NCI-H2196 (cell line): ENCODE results near the gene NOM1.

Experiments used
- DNase-seq: peaks from one replicate; lab custom pipeline; 2025; ENCODE audit not compliant: unreplicated experiment; lab: John Stamatoyannopoulos, UW

The NOM1 gene

DNA sequence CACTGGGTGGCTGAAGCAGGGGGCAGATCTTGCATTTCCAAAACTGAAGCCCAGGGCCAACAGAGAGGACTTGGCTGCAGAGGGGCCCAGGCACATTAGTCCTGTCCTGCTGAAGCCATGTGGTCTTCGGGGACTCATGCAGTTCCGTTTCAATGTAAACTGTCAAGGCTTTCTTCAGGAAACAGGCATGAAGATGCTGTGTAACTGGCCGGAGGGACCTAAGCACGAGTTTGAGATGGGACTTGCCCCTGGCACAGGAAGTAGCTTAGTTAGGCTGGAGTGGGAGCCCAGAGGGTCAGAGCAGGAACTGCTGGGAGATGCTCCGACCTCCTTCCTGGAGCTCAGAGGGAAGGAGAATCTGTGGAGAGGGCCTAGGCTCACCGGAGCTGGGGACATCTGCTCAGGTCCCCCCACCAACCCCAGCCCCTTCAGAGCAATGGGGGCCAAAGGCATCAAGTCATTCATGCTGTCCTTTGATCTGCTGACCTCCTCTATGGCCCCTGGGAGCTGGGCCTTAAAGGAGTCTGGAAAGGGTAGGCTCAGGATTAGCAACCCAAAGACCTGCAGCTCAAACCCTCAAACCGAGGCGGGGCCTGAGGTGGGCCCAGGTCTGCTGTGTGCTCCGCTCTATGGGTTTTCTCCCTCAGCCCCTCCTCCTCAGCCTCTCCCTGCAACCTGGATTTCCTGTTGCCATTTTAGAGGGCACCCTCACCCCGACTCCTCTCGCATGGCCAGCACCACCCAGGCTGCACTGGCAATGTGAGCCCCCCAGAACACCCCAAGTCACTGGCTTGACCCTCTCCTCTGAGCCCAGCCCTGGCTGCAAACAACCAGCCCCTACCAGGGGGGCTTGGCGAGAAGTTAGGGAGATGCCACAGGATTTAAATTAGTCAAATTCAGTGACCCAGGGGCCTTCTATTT, 65.4 kb downstream of the NOM1 start:
- DNase-seq, result no peak

DNA sequence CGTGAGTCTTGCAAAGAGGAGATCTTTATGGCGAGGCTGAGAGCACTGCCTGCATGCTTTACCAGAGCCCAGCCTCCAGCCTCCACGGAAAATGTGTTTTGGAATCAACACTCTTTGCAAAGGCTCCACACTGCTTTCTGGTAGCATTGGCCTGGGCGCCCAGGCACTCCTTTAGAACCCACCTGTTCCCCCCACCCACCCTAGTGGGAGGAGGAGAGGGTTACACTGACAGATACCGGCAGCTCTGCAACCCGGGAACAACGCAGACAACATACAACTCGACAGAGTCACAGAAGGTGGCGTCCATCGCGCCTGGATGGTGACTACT, 66.5 kb downstream of the NOM1 start:
- DNase-seq, result no peak

DNA sequence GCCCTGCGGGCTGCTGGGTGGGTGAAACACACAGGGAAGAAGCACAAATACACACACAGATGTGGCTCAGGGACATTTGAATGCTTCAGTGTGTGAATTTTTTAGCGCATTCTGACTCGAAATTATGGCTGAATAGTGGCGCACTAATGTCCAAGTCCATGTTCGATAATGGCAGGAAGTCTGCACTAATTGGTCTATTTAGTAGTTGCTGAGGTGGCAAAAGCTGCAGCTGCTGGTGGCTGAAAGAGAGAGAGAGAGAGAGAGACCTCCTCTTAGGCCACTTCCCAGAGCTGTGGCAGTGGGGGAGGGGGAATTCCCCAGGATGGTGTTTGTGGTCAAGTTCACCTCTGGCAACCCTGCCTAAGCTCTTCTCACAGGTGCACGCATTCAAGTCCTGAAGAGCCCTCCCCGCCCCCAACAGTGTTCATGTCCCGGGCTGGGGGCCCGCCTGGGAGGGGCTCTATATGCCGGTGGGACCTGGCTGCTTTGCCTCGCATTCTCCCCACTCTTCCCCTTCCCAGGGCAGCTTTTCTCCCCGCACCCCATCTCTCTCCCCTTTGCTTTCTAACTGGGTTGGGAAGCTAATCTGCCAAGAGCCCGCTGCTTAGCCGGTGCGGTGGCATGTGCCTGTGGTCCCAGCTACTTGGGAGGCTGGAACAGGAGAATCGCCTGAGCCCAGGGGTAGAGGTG, 67.0 kb downstream of the NOM1 start:
- no peak for DNase-seq

DNA sequence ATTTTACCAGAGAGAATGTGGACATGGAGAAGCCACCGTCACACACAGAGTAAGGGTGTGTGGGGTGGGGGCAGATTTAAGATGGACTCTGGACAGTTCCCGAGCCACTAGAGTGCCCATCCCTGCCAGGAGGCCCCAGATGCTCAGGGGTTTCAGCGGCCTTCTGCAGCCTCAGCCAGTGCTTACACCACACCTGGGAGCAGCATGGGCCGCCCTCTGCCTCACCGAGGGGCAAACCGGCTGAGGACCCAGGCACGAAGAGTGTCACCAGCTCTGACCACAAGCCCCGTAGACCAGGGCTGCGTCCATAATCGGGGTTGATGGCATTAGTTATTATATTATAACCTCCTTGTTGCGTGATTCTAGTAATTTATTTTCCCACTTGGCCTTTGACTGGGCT, 67.6 kb downstream of the NOM1 start:
- no peak for DNase-seq

DNA sequence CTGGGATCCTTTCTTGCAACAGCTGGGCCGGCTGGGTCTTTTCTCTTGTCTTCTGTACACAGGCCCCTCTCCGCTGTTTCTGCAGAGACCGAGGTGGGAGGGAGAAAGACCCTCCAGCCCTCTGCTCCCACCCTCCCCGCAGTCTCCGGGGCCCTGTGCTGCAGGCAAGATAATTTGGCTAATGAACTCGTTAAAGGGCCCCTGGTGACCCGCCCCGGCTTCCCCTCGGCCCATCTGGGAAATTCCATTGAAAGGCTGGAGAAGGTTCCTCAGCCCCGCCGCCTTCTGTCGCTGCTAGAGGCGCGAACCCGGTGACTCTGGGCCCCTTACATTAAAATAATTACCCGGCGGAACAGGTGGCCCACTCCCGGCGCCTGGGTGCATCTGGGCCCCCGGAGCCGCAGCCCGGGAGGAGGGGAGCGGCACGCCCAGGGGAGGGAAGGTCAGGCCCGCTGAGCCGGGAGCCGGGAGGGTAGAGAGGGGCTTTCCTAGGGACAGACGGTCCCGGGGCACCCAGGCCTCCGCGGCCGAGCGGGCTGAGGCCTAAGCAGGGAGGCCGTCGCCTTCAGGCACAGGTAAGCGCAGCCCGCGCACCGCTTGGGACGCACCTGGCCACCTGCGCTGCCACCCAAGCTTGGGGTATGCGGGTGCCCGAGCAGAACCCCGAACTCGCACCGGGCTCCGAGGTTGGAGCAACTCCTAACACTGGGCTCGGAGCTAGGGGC, 68.3 kb downstream of the NOM1 start:
- DNase-seq, result no peak

DNA sequence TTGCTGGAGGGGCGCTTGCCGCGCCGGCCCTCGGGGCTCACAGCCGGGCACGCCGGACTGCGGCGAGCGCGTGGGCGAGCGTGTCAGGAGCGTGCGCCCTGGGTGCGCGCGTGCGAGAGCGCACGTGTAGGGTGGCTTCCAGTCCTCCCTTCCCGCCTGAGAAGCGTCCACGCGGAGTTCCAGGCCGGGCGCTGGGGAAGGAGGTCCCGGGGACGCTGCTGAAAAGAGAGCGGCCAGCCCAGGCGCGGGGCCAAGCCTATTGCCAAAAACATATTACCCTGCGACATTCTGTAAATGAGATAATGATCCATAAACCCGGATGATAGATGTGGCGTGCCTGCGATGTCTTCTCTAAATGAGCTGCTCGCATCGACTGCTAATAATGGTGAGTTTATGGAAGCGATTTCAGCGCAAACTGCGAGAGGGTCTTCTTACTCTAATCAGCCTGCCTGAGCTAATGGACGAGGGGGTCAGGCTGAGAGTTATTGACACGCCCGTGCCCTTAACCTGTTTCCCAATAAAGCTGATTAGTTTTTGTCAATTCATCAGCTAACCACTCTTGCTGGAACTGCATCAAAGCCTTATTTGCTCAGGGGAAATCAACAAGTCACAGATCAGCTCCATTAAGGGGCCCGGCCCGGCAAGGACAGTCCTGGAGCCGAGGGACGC, 69.0 kb downstream of the NOM1 start:
- DNase-seq, result no peak

DNA sequence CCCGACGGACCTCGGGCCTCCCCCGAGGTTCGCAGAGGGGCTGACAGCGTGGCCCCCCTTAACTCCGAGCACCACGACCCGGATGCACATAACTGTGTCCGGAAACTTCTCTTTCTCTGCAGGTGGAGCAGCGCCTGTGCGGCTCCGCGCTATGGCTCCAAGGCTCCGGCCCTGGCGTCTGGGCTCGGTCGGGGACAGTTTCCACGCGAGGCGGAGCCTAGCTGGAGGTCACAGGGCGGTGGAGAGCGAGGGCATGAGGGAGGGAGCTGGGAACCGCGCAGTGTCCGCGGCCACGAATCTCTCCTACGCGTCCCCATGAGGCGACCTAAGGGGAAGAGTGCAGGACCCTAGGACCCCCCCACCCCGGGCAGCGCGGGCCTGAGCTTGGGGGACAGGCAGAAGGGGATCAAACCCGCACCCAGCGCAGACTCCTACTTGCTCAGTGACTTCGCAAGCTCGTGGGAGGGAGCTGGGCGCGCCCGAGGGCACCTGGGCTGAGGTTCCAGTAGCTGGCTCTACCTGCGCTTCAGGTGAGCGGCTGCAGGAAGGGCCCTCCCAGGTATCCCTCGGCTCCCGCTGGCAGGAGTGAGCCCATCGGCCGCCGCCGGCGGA, 69.6 kb downstream of the NOM1 start:
- no peak for DNase-seq

DNA sequence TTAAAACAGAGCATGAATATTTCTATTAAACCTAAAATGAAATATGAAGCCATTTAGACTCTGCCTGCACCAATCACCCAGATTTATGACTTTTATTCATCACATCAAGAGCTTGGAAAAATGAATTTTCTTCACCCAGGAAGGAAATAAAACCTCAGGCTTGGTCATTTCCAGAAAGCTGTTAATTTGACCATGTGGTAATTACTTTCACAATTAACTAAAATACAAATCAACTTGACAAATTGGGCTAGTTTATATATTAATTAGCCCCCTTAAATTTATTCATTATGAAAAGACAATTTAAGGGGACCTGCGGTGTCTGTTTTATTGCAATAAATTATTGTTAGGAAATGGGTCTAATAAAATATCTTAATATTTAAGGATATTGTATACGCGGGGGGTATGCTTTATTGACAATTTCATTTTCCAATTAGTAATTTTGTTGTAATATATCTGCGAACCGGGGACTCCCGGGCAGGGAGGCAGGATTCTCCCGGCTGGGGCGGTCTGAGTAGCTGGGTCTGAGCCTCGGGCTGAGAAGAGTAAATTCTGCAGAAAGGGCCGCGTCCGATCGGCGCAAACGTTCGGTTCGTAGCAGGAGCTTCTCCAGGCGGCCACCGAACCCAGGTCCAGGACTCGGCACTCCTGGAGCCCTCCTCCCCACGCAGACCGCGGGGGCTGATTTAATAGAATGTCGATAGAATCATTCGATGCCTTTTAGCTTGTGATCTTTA, 70.4 kb downstream of the NOM1 start:
- DNase-seq, result no peak

DNA sequence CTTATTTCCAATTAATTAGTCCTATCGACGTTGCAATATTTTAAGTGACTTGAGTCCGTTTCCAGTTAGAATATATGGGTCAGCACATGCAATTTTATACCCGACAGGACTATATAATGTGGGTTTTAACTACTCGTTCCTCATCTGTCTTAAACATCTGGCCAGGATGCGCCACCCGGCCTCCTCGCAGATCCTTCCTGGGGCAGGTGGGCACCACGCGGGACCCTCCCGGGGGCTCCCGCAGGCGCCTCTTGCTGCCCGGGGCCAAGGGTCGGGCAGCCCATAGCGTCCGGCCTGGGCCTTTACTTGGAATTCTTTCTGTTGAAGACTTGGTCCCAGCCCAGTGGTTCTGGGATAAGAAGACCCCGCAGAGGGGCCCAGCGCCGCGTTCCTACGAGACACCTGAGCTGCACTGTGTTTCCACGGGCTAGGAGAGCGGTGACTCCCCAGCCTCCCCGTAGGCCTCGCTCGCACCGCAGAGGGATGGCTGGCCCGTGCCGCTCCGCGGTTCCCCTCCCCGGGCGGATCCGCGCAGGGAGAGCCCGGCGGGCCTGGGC, 71.1 kb downstream of the NOM1 start:
- DNase-seq, result no peak

DNA sequence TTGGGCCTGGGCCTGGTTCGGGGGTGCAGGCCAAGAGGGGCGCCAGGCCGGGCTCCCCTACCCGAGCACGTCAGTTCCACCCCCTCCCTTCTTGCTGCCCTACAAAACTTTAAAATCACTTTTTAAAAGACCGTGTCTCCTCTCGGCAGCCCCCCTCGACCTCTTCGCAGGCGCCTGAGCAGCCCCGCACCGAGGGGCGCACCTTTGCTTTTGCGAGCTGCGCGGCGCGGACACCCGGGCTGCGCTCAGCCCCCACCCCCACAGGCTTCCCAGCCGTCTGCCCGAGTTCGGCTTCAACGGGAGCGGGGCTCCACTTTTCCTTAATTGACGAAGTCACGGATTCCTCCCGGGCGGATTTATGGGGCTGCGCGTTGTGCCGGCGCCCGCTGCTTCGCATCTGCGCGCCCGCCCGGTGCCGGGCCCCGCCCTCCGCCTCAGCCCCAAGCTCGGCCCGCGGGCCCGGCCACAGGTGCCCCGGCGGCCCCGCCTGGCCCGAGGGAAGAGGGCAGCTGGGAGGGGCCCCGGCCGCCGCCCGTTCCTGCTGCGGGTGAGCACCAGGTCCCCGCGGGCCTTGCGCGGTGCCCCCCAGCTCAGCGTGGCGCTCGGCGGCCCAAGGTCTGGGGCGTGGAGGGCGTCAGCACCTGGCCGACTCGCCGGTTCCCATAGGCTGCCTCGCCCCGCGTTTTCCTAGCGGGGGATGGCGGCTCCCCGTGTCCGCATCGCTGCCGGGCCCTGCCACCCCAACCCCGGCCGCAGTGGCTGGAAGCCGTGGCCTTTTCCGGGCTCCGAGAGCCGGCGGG, 71.8 kb downstream of the NOM1 start:
- no peak for DNase-seq

DNA sequence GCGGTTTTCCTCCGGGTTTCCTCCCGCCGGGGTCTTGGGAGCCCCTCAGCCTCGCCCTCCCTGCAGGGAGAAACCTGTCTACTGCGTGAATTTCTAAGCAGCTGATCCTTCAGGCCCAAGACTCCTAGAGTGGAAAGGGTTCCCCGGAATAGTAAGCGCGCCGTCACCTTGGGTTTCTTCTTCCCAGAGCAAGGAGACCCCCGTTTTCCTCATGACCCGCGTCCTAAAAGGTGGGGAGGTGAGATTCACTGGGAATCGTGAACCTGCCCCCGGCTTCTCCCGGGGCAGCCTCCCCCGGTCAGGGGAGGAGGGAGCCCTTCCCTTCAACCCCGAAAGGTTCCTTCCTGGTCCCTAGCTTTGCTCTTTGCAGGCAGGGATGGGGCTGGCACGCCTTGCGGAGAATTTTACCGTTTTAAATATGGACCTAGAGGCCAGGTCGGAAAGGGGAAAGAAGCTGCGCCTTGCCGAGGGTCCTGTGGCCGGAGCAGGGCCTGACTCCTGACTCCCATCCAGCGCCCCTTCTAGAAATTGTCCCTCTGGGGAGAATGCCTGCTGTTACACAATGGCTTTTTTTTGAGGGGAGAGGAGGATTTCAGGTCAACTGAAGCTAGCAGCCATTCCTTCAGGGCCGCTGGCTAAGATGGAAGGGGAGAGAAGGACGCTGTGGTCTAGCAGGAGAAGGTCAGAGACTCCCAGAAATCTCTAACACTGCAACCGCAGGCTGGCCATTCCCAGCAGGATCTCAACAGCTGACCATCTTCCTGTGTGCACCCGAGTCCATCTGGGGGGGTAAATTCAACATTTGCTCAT, 72.6 kb downstream of the NOM1 start:
- no peak for DNase-seq
